ENCODE measurements around the gene BTBD3. TPM values are rescaled to one million over a fixed set of nuclear protein-coding genes. Genes with fewer than 3 reads are reported as not detected.

The BTBD3 gene
- total and polyA plus RNA-seq, 2 donors from 2014 or later: 11.6 to 37.7 TPM

- TF ChIP-seq, protein P1, sequence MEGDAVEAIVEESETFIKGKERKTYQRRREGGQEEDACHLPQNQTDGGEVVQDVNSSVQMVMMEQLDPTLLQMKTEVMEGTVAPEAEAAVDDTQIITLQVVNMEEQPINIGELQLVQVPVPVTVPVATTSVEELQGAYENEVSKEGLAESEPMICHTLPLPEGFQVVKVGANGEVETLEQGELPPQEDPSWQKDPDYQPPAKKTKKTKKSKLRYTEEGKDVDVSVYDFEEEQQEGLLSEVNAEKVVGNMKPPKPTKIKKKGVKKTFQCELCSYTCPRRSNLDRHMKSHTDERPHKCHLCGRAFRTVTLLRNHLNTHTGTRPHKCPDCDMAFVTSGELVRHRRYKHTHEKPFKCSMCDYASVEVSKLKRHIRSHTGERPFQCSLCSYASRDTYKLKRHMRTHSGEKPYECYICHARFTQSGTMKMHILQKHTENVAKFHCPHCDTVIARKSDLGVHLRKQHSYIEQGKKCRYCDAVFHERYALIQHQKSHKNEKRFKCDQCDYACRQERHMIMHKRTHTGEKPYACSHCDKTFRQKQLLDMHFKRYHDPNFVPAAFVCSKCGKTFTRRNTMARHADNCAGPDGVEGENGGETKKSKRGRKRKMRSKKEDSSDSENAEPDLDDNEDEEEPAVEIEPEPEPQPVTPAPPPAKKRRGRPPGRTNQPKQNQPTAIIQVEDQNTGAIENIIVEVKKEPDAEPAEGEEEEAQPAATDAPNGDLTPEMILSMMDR (IDR thresholded peaks at IDR 0.05; ENCODE audit: borderline replicate concordance, extremely low read depth, insufficient read depth): no peak
- no peaks in the 10 kb centered on the region for H3K27me3 ChIP-seq (ENCODE audit: control insufficient read depth, insufficient read depth, low read length)
- H3K27ac ChIP-seq (ENCODE audit: low read depth in 2 of 2, low read length in 2 of 2): no peak overlapping the region
- intact Hi-C loops (cut with DNase I): no loop called here
- H3K4me1 ChIP-seq (ENCODE audit: control insufficient read depth in 2 of 3, insufficient read depth in 2 of 3, low read depth in 1 of 3, low read length in 3 of 3): peaks cover 0 to 2% (median 0%) of the 10 kb centered on the region in 3 donors
- no peak for FAIRE-seq
- H3K36me3 ChIP-seq (ENCODE audit: control insufficient read depth in 2 of 3, insufficient read depth in 3 of 3, low read length in 3 of 3): no peaks in the 10 kb centered on the region
- no peak for DNase-seq
- no peaks in the 10 kb centered on the region for H3K9me3 ChIP-seq (ENCODE audit: control insufficient read depth in 2 of 3, insufficient read depth in 1 of 3, low read length in 3 of 3)
- H3K4me3 ChIP-seq (ENCODE audit: low read length in 3 of 3): no peak overlapping the region
- no peak overlapping the region for H3K9ac ChIP-seq (ENCODE audit: low read length in 3 of 3)
These were observed 16.6 kb upstream of the BTBD3 start for GRCh38 chr20:11901127-11901526.

DNA sequence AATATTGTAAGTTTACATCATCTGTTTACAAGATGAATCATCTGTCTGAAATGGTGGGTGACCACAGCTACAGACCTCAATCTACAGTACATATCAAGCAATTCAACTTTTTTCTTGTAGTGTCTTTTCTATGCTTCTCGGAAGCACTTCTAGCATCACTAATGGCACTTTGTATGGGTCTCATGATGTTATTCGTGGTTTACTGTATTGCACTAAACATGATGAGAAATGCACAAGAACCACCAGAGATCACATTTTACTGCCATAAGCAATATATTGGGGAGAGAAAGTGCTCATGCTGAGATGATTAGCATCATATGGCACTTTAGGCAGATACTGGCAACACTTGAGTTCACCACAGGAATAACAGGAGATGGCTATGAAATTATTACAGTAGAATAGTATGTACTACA, 15.4 kb upstream of the BTBD3 start:
- H3K9ac ChIP-seq (ENCODE audit: low read length in 3 of 3): no peak overlapping the region
- H3K9me3 ChIP-seq (ENCODE audit: control insufficient read depth in 2 of 3, insufficient read depth in 1 of 3, low read length in 3 of 3): no peaks in the 10 kb centered on the region
- no peaks in the 10 kb centered on the region for H3K27me3 ChIP-seq (ENCODE audit: control insufficient read depth, insufficient read depth, low read length)
- no peaks in the 10 kb centered on the region for H3K36me3 ChIP-seq (ENCODE audit: control insufficient read depth in 2 of 3, insufficient read depth in 3 of 3, low read length in 3 of 3)
- TF ChIP-seq, protein P1 (IDR thresholded peaks at IDR 0.05; ENCODE audit: borderline replicate concordance, extremely low read depth, insufficient read depth): no peak
- intact Hi-C loops (cut with DNase I): no loop called here
- FAIRE-seq: no peak
- no peak for DNase-seq
- no peak overlapping the region for H3K27ac ChIP-seq (ENCODE audit: low read depth in 2 of 2, low read length in 2 of 2)
- H3K4me1 ChIP-seq (ENCODE audit: control insufficient read depth in 2 of 3, insufficient read depth in 2 of 3, low read depth in 1 of 3, low read length in 3 of 3): peaks cover 0 to 3% (median 0%) of the 10 kb centered on the region in 3 donors
- H3K4me3 ChIP-seq (ENCODE audit: low read length in 3 of 3): no peak overlapping the region

DNA sequence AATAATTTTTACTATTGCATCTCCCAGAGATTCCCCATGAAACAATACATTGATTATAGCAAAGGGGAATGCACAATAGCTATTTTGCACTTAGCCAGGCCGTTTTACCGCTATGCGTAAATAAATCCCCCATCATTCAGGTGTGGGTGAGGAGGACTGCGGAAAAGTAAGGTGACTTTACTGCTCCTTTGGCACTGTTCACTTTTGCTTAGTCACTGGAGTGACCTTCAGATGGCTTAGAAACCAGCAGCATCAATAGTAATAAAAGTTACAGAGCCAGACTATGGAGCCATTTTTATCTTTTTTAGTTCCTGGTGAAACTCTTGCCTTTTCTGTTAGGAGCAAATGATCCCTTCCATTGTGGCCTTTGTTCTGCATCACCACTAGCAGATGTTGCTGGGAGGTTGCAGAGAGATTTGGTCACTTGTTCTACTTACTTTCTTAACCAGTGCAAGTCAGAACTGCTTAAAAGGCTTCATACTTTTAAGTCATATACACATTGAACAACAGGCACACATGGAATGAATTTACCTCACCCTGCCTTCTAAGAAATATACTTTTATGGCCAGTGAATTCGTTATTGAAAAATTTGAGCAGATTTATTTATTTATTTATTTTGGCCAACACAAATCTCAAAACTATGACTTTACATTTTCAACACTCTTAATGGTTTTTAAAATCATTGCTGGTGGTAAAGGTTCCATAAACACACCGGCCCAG, 12.1 kb upstream of the BTBD3 start:
- H3K9me3 ChIP-seq (ENCODE audit: control insufficient read depth in 2 of 3, insufficient read depth in 1 of 3, low read length in 3 of 3): no peaks in the 10 kb centered on the region
- DNase-seq (no peak), FAIRE-seq (no peak)
- TF ChIP-seq, protein P1 (IDR thresholded peaks at IDR 0.05; ENCODE audit: borderline replicate concordance, extremely low read depth, insufficient read depth): no peak
- peaks cover 0 to 8% (median 3%) of the 10 kb centered on the region in 3 donors for H3K4me1 ChIP-seq (ENCODE audit: control insufficient read depth in 2 of 3, insufficient read depth in 2 of 3, low read depth in 1 of 3, low read length in 3 of 3)
- H3K9ac ChIP-seq (ENCODE audit: low read length in 3 of 3): no peak overlapping the region
- intact Hi-C loops (cut with DNase I): no loop called here
- no peaks in the 10 kb centered on the region for H3K36me3 ChIP-seq (ENCODE audit: control insufficient read depth in 2 of 3, insufficient read depth in 3 of 3, low read length in 3 of 3)
- no peak overlapping the region for H3K4me3 ChIP-seq (ENCODE audit: low read length in 3 of 3)
- no peak overlapping the region for H3K27ac ChIP-seq (ENCODE audit: low read depth in 2 of 2, low read length in 2 of 2)
- no peaks in the 10 kb centered on the region for H3K27me3 ChIP-seq (ENCODE audit: control insufficient read depth, insufficient read depth, low read length)

All from kidney (tissue), 14 donors.